ENCODE data around the gene IFT57. TPM values are rescaled to one million over a fixed set of nuclear protein-coding genes. Genes with fewer than 3 reads are reported as not detected.

Gene IFT57
- total and polyA plus RNA-seq, 10 of the 15 experiments (the other 5 are each of a cell fraction or from before 2014, with no cell fraction given), result 1.8 to 25.0 (median 7.5) TPM

GRCh38 chr3:108221911-108222852, at the start of gene IFT57 (continued):
- TF ChIP-seq MLLT1 (IDR thresholded peaks at IDR 0.05) (no peak), ATF2 (IDR thresholded peaks at IDR 0.05; ENCODE audit: low read length) (no peak; the same call in 1 of the 2 replicates), RB1 (IDR thresholded peaks at IDR 0.05; ENCODE audit: borderline replicate concordance) (no peak), HCFC1 (IDR thresholded peaks at IDR 0.05; ENCODE audit: low read length) (no peak), SKIL (IDR thresholded peaks at IDR 0.05; ENCODE audit: low read depth, poor library complexity, severe bottlenecking) (no peak), USF2 (IDR thresholded peaks at IDR 0.05; ENCODE audit: borderline replicate concordance, low read depth, low read length) (no peak), CEBPB (IDR thresholded peaks at IDR 0.05; ENCODE audit: borderline replicate concordance in 1 of 2, low read depth in 2 of 2, low read length in 2 of 2) (peak in 1 of 2 experiments; percentile 53; a peak in 1 of 4 replicates), ZNF687 (IDR thresholded peaks at IDR 0.05) (0 out of 2 replicates have a peak, but pooled peaks have one; percentile 38), ZBTB33 (IDR thresholded peaks at IDR 0.05) (no peak), EGR1 (IDR thresholded peaks at IDR 0.05; ENCODE audit: borderline replicate concordance in 1 of 2, low read depth in 2 of 2, low read length in 2 of 2) (no peak), HSF1 (IDR thresholded peaks at IDR 0.05; ENCODE audit: low read depth, low read length) (no peak), PML (IDR thresholded peaks at IDR 0.05; ENCODE audit: low read length) (no peak)
